ENCODE measurements around the gene IL2RG. TPM values are rescaled to one million over a fixed set of nuclear protein-coding genes. Genes with fewer than 3 reads are reported as not detected.
A peak's percentile ranks its signal among the peaks of the same experiment; 100 is the strongest.

IL2RG gene
- total RNA-seq, 2 donors from 2014 or later: not detected

- Histone ChIP-seq H3K4me1 (ENCODE audit: control insufficient read depth, insufficient read depth, low read length) (no peaks in the 10 kb centered on the region), H3K27ac (ENCODE audit: low read depth, low read length) (no peak overlapping the region), H3K27me3 (ENCODE audit: control insufficient read depth, insufficient read depth, low read length, poor library complexity, severe bottlenecking) (no peaks in the 10 kb centered on the region), H3K4me3 (ENCODE audit: low read length) (peak overlapping the region; percentile 87), H3K9ac (ENCODE audit: extremely low read depth, low read length, poor library complexity, severe bottlenecking) (peak overlapping the region; percentile 31), H3K36me3 (ENCODE audit: control insufficient read depth, insufficient read depth, low read length) (peaks cover 6% of the 10 kb centered on the region), H3K9me3 (ENCODE audit: control insufficient read depth, low read length) (no peaks in the 10 kb centered on the region)
- DNase-seq: no peak
- Mint-ChIP-seq H3K4me3 (peak overlapping the region; percentile 90), H3K27me3 (ENCODE audit: insufficient read depth) (no peaks in the 10 kb centered on the region), H3K27ac (peak overlapping the region; percentile 78), H3K9me3 (peaks cover 35% of the 10 kb centered on the region), H3K36me3 (ENCODE audit: low read depth) (peaks cover 8% of the 10 kb centered on the region), H3K4me1 (no peaks in the 10 kb centered on the region)
- TF ChIP-seq CTCF (conservative IDR thresholded peaks at IDR 0.05): no peak
- 0 to 26% methylated on average over 1 to 2 of the region's 2 CpGs for WGBS, 2 experiments (ENCODE audit: insufficient coverage in 1 of 2, insufficient read length in 1 of 2)
Measured at GRCh38 chrX:71067089-71067488, 44.3 kb downstream of the IL2RG start.

- no peak overlapping the region for H3K9ac ChIP-seq (ENCODE audit: extremely low read depth, low read length, poor library complexity, severe bottlenecking)
- Mint-ChIP-seq H3K4me3 (no peak overlapping the region), H3K4me1 (no peaks in the 10 kb centered on the region), H3K9me3 (peaks cover 34% of the 10 kb centered on the region), H3K27me3 (ENCODE audit: insufficient read depth) (no peaks in the 10 kb centered on the region), H3K36me3 (ENCODE audit: low read depth) (peaks cover 21% of the 10 kb centered on the region), H3K27ac (no peak overlapping the region)
- TF ChIP-seq CTCF (conservative IDR thresholded peaks at IDR 0.05): no peak
- H3K27me3 ChIP-seq (ENCODE audit: control insufficient read depth, insufficient read depth, low read length, poor library complexity, severe bottlenecking): no peaks in the 10 kb centered on the region
- H3K9me3 ChIP-seq (ENCODE audit: control insufficient read depth, low read length): no peaks in the 10 kb centered on the region
- H3K4me3 ChIP-seq (ENCODE audit: low read length): no peak overlapping the region
- DNase-seq: no peak
- no peak overlapping the region for H3K27ac ChIP-seq (ENCODE audit: low read depth, low read length)
- H3K36me3 ChIP-seq (ENCODE audit: control insufficient read depth, insufficient read depth, low read length): peaks cover 20% of the 10 kb centered on the region
- no peaks in the 10 kb centered on the region for H3K4me1 ChIP-seq (ENCODE audit: control insufficient read depth, insufficient read depth, low read length)
Measured at GRCh38 chrX:71060127-71060526, 51.2 kb downstream of the IL2RG start.

GRCh38 chrX:71057848-71058530, 53.4 kb downstream of the IL2RG start:
- no peaks in the 10 kb centered on the region for H3K4me1 Mint-ChIP-seq
- Histone ChIP-seq H3K4me1 (ENCODE audit: control insufficient read depth, insufficient read depth, low read length) (no peaks in the 10 kb centered on the region), H3K27ac (ENCODE audit: low read depth, low read length) (no peak overlapping the region), H3K9me3 (ENCODE audit: control insufficient read depth, low read length) (no peaks in the 10 kb centered on the region), H3K9ac (ENCODE audit: extremely low read depth, low read length, poor library complexity, severe bottlenecking) (no peak overlapping the region), H3K27me3 (ENCODE audit: control insufficient read depth, insufficient read depth, low read length, poor library complexity, severe bottlenecking) (no peaks in the 10 kb centered on the region), H3K4me3 (ENCODE audit: low read length) (no peak overlapping the region), H3K36me3 (ENCODE audit: control insufficient read depth, insufficient read depth, low read length) (peaks cover 19% of the 10 kb centered on the region)
- no peaks in the 10 kb centered on the region for H3K27me3 Mint-ChIP-seq (ENCODE audit: insufficient read depth)
- H3K4me3 Mint-ChIP-seq: no peak overlapping the region
- peaks cover 19% of the 10 kb centered on the region for H3K36me3 Mint-ChIP-seq (ENCODE audit: low read depth)
- WGBS, 2 experiments (ENCODE audit: insufficient coverage in 1 of 2, insufficient read length in 1 of 2): 96% methylated on average over 2 of the region's 3 CpGs; no CpG with 5 or more reads in 1 of the 2 experiments
- peaks cover 26% of the 10 kb centered on the region for H3K9me3 Mint-ChIP-seq
- H3K27ac Mint-ChIP-seq: no peak overlapping the region
- TF ChIP-seq CTCF (conservative IDR thresholded peaks at IDR 0.05): no peak
- DNase-seq: no peak

Other genes with a start within 250 kb of the IL2RG start
- gene TEX11, start 202.9 kb downstream of the IL2RG start, total RNA-seq: under 1 TPM in 1 of 2 donors, not detected in 1; 0.75 TPM
- 100 to 1,000 TPM; 114 to 135 TPM for gene SLC7A3, start 180.5 kb downstream of the IL2RG start, total RNA-seq
- 10 to 100 TPM; 50.3 to 51.0 TPM for gene SNX12, start 43.2 kb downstream of the IL2RG start, total RNA-seq
- gene FOXO4, start 15.7 kb downstream of the IL2RG start, total RNA-seq: 10 to 100 TPM; 14.6 to 17.5 TPM
- gene CXorf65, start 4.8 kb downstream of the IL2RG start, total RNA-seq: not detected
- 10 to 100 TPM; 57.8 to 60.8 TPM for gene MED12, start 7.0 kb upstream of the IL2RG start, total RNA-seq
- 1 to 10 TPM; 1.3 to 3.0 TPM for gene NLGN3, start 33.3 kb upstream of the IL2RG start, total RNA-seq
- 1 to 10 TPM in 1 of 2 donors, under 1 TPM in 1; 0.91 to 1.4 TPM for gene GJB1, start 111.6 kb upstream of the IL2RG start, total RNA-seq
- 10 to 100 TPM; 91.0 to 91.8 TPM for gene ZMYM3, start 142.6 kb upstream of the IL2RG start, total RNA-seq
- gene NONO, start 172.1 kb upstream of the IL2RG start, total RNA-seq: 100 to 1,000 TPM; 553 to 671 TPM
- 1 to 10 TPM; 4.1 to 6.1 TPM for gene ITGB1BP2, start 190.2 kb upstream of the IL2RG start, total RNA-seq